Measurements from ENCODE around the gene CD302.
"Not testable (repeated sequence)": the region's sequence is repeated elsewhere in the genome, so short reads cannot be mapped to it uniquely, and the experiment has no call there.

Gene CD302, protein sequence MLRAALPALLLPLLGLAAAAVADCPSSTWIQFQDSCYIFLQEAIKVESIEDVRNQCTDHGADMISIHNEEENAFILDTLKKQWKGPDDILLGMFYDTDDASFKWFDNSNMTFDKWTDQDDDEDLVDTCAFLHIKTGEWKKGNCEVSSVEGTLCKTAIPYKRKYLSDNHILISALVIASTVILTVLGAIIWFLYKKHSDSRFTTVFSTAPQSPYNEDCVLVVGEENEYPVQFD

DNA sequence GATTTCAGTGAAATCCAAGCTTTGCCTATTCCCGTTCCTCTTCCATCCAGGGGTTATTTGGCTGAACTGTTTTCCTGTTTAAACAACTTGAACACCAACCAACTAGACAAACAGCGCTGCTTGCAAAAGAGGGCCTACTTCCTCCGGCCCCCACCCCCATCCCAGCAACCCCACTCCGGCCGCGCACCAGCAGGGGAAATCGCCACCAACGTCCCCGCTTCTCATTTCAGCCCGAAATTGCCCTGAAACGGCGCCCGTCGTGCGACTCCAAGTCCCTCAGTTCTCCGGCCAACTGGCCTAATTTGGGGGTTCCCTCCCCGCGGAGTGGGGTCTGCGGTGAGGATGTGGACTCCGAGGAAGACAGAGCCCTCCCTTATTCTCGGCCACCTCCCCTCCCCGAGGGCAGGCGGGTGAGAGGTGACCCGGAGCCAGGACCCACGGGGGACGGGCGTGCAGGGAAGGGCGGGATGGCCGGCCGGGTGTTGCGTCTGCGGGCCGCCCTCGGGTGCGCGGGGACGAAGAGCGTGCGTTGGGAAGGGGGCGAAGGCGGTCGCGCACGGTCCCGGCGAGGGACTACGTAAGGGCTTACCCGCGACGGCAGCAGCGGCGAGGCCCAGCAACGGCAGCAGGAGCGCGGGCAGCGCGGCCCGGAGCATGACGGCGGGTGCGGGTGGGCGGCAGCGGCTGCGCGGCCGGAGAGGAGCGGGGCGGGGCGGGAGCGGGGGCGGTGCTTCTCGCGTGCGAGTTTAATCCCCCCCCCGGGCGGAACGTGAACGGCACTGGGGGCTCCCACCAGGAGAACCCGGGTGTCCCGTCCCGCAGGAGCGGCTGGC, at the start of gene CD302:
Gene CD302, minus strand, starts transcription at position 666 of the 833 bp plus-strand sequence. Its CDS starts 10 bp downstream, at position 656.
- DNase-seq (ENCODE audit: low spot score): peak; percentile 31

DNA sequence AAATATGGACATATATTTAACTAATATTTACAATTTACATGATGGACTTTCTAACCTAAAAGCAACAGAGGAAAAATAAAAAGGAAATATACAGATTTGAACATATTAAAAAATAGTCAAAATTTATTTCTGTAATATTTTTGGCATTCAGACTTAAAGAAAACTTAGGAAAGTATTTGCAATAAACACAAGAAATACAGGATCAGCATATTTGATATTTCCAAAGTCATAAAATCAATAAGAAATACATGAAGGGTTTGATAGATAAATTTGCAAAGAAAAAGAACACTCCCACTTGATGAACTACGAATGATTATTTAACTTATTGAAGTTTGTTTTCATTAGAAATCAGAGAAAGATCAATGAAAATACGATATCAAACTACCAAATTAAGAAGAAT, 48.6 kb upstream of the CD302 start:
- DNase-seq (ENCODE audit: low spot score): no peak

DNA sequence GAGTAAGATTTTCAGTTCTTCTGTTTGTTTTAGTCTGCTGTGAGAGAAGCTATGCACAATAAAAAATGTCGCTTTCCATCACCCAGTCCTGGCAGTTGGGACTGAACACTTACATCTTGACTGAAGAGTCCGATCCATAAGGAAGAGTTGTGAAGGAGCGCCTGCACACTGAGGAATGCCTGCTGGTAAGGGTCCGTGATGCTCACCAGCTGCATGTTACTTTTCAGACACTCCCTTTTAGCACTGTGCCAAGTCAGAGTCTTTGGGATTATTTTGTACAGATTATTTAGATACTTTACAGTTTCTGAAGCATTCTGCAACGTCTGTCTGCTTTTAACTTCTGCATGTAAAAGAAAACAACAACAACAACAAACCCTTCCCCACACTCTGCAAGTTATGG, 42.6 kb upstream of the CD302 start:
- no peak for DNase-seq (ENCODE audit: low spot score)

DNA sequence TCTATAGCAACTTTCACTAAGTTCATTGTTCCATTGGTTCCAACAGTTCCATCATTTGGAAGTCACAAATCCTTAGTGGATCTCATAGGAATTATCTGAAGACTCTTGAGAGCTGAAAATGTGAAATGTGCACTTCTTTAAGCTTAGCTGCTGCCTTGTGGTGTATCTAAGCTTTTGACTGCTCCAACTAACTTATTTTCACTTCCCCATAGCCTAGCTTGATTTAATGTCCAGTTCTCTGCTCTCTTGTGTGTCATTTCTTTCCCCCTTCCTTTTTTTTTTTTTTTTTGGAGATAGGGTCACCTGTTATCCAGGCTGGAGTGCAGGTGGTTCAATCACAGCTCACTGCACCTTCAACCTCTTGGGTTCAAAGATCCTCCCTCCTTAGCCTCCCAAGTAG, 34.9 kb upstream of the CD302 start:
- DNase-seq (ENCODE audit: low spot score): no peak

DNA sequence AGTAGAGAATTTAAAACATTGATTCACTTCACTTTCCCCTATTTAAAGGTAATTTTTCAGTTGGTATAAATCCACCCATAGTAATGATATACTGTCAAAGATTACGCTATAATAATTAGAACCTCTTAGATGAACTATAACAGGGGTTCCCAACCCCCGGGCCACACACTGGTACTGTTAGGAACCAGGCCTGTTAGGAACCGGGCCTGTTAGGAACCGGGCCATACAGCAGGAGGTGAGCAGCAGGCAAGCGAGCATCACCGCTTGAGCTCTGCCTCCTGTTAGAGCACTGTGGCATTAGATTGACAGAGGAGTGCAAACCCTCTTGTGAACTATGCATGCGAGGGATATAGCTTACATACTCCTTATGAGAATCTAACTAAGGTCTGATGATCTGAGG, 34.0 kb upstream of the CD302 start:
- DNase-seq (ENCODE audit: low spot score): no peak

DNA sequence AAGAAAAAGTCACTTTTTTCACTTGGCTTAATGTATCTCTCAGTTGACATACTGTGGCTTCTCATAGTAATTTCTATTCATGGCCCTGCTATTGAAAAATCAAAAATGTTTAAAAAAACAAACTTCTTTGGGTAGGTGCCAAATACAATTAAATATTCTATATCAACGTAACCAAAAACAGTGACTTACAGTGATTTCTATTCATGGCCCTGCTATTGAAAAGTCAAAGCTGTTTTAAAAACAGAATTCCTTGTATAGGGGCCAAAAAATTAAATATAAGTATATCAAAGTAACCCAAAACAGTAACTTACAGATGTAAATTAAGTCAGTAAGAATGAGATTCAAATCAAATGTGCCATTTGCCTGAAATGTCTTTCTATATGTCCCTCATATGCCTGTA, 31.4 kb upstream of the CD302 start:
- no peak for DNase-seq (ENCODE audit: low spot score)

DNA sequence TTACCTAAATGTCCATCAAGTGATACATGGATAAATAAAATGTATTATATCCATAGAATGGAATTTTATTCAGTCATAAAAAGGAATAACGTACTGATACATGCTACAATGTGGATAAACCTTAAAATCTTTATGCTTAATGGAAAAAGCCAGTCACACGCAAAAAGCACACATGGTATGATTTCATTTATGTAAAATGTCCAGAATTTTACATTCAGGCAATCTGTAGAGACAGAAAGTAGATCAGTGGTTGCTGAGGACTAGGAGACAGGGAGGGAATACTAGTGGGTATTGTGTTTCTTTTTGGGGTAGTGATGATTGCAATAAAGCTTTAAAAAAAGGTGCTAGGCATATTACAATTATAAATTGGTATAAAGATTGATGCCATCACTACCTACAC, 30.7 kb upstream of the CD302 start:
- no peak for DNase-seq (ENCODE audit: low spot score)

DNA sequence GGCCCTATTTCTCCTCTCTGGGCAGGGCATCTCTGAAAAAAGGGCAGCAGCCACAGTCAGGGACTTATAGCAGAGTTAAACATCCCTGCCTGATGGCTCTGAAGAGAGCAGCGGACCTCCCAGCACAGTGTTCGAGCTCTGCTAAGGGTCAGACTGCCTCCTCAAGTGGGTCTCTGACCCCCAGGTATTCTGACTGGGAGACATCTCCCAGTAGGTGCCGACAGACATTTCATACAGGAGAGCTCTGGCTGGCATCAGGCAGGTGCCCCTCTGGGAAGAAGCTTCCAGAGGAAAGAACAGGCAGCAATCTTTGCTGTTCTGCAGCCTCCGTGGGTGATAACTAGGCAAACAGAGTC, 24.4 kb upstream of the CD302 start:
- not testable (repeated sequence) for DNase-seq (ENCODE audit: low spot score)

DNA sequence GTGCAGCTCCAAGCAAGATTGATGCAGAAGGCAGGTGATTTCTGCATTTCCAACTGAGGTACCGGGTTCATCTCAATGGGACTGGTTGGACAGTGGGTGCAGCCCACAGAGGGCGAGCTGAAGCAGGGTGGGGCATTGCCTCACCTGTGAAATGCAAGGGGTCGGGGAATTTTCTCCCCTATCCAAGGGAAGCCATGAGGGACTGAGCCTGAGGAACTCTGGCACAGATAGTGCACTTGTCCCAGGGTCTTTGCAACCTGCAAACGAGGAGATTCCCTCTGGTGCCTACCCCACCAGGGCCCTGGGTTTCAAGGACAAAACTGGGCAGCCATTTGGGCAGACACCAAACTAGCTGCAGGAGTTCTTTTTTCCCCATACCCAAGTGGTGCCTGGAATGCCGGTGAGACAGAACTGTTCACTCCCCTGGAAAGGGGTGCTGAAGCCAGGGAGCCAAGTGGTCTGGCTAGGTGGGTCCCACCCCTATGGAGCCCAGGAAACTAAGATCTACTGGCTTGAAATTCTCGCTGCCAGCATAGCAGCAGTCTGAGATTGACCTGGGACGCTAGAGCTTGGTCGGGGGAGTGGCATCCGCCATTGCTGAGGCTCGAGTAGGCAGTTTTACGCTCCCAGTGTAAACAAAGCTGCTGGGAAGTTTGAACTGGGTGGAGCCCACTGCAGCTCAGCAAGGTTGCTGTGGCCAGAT, 23.9 kb upstream of the CD302 start:
- DNase-seq (ENCODE audit: low spot score): not testable (repeated sequence)

DNA sequence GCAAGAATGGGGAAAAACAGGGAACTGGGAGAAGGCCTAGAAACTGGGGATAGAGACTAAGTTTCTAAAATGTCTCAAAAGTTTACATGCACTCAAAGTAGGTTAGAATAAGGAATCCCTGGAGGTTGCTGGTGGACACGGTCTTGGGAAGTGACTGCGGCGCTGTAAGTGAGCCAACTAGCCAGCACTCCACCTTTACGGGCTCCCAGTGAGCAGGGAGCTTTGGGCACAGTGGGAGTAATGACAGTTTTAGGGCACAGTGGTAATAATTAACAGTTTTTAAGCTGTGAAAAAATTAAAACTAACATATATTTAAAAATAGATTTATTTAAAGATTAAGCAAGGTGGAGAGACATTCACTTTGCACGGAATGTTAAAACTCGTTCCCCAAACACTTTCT, 20.9 kb upstream of the CD302 start:
- no peak for DNase-seq (ENCODE audit: low spot score)

DNA sequence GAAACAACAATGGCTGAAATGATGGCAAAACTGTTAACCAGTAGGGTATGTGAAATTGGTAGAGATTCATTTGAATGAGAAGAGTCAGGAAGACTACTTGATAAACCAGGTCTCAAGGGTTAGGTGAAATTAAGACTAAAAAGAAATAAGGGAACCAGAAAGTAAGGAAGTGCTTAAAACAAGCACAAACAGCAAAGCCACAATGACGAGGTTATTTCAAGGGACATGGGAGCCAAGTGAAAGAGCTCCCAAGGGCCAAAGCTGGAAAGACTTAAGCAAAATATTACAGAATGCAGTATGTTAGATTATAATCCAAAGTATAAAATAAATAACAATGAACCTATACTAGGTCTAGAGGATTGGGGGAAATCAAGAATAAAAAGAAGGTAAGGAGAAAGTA, 19.3 kb upstream of the CD302 start:
- no peak for DNase-seq (ENCODE audit: low spot score)

DNA sequence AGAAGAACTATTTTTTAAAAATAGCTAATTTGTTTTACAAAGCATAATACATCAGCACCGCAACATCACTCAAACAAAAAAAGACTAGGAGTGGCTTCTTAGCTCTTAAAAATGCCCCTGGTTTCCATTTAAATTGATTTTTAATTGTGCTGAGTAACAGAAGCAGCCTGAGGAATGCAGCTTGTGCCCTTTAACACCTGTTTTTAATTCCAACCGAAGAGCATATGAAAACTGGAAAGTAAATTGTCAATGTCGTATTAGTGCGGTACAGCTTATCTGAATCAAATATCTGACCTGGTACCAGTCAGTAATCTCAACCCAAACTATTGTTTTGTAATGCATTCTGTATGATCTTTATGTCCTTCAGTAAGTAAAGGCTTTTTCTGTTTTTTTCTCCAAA, 13.2 kb upstream of the CD302 start:
- DNase-seq (ENCODE audit: low spot score): no peak

DNA sequence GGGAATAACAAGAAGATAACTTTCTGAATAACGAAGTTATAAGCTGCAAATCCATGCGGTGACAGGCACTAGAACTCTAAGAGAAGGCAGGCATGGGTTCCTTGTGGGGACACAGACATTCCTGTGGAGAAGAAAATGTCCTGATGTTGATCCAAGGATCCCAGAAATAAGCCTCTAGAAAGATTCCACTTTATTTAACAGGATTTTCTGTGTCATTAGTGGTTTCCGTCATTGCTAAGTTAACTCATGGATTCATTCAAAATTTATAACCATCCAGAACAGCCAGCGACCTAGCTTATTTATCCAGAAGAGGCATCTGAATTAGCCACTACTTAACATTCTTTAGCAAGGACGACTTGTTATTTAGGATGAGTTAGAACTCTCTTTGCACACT, 10.0 kb upstream of the CD302 start:
- DNase-seq (ENCODE audit: low spot score): no peak

DNA sequence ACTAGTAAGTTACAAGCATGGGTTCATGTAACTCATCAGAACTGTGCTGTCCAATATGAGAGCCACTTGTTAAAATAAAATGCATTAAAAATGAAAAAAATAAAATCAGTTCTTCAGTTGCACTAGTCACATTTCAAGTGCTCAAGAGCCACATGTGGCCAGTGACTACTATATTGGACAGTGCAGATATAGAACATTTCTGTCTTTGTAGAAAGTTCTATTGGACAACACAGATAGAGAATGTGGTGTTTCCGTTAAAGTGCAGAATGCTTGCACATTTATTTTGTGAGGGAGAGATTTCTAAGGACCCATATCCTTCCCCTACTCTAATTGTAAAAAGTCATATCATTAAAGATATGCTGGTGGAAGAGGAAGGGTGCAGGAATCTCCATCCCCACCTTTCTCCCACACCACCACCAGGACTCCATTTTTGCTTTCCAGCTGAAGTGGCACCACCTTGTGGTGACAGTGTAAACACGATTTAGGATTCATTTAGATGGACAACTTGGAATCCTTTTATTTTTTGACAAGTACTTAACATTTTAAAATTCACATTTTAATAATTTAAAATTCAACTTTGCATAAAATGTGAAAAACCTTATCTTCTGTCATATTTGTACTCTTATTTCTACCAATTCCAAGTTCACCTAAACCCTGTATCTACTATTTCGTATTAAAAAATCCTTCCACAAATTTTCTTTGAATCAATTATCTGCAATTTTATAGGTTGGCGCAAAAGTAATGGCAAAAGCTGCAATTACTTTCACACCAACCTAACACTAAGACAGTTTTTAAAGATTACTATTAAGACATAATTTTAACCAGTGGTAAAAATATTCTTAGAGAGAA, 9.4 kb upstream of the CD302 start:
- peak; percentile 57 for DNase-seq (ENCODE audit: low spot score)

DNA sequence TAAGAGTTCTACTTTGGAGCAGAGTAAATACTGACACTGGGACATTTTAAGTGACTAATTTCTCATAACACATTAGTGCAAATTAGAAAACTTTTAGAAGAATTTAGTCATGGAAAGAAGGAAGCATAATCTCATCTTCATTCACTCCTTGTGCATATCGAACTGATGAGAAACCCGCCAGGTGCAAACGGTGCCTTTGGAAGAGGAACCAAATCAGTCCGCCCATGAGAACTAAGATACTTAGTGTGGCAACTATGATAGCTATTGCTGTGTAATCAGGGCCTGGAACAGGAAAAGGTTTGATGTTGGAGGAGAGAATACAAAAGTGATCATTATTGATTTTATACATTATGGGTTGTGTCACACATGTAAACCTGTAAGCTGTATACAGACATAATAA, 6.9 kb upstream of the CD302 start:
- DNase-seq (ENCODE audit: low spot score): no peak

DNA sequence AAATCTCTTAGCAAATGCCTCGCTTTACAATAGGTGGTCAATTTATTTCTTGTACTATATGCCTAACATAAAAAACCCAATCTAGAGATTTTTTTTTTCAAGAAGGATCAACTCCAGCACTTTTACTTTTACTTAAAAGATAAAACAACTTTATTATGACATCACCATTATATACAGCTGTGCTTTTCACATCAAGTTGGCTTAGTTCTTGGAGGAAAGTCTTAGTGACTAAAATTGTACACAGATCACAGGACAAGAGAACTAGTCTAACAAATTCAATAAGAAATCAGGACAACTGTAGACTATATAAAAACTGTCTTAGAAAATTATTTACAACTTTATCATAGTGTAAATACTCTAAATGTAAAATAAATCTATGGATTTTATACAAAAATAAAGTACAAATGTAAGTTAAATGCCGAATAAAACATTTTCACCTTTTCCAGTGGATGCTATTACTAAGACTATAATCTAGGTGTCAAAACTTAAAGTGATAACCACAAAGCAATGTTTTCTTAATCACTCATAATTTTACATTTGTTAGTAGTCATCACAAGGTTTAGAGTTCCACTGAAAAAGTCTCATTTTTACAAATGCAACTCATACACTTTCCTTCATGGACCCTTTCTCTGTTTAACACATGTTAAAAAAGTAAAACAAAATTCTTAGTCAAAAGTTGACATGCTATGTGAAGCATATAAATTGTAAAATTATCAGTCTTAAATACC, 5.4 kb upstream of the CD302 start:
- no peak for DNase-seq (ENCODE audit: low spot score)

DNA sequence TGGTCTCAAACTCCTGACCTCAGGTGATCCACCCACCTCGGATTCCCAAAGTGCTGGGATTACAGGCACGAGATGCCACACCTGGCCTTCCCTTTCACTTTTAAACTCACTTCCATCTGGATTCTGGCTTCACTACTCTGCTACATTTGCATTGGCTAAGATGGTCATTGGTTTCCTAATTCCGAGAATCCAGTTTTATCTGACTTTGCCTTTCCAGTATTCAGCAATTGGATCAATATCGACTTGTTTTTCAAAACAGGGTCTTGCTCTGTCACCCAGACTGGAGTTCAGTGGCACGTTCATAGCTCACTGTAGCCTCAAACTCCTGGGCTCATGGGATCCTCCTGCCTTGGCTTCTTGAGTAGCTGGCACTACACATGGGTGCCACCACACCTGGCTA, 4.7 kb upstream of the CD302 start:
- no peak for DNase-seq (ENCODE audit: low spot score)

DNA sequence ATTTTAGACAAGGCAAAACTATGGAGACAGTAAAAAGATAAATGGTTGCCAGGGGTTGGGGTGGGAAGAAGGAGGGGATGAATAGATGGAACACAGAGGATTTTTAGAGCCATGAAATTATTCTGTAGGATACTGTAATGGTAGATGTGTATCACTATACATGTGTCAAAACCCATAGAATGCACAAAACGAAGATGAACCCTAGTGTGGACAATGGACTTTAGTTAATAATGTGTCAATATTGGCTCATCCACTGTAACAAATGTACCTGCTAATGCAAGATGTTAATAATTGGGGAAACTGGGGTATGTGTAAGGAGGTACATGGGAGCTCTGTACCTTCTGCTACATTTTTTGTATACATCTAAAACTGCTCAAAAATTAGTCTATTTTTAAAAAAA, 1.8 kb upstream of the CD302 start:
- DNase-seq (ENCODE audit: low spot score): no peak

DNA sequence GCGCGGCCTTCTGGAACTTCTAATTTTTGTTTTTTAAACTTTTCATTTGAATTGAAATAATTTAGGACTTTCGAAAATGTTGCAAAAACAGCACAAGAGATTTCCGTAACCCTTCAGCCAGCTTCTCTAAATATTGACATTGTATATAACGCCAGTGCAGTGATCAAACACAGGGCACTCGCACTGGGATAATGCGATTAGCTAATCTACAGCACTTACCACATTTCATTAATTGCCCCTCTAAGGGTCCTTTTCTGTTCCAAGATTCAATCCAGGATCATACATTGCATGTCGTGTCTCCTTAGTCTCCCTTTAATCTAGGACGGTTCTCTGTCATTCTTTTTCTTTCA, 343 bp upstream of the CD302 start:
- DNase-seq (ENCODE audit: low spot score): no peak

DNA sequence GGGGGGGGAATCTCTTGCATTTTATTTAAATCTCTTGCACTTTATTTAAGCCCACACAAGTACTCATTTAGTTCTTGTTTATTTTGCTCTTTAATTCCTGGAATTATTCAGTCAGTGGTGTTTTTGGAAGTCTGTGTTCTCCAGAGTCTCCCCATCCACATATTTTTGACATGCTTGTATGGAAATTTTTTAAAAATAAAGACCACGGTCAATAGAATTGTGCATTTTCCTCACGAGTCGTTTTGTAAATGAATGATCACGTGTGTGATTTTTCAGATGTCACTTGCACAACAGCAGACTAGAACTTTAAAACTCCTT, 824 bp downstream of the CD302 start:
- DNase-seq (ENCODE audit: low spot score): no peak

DNA sequence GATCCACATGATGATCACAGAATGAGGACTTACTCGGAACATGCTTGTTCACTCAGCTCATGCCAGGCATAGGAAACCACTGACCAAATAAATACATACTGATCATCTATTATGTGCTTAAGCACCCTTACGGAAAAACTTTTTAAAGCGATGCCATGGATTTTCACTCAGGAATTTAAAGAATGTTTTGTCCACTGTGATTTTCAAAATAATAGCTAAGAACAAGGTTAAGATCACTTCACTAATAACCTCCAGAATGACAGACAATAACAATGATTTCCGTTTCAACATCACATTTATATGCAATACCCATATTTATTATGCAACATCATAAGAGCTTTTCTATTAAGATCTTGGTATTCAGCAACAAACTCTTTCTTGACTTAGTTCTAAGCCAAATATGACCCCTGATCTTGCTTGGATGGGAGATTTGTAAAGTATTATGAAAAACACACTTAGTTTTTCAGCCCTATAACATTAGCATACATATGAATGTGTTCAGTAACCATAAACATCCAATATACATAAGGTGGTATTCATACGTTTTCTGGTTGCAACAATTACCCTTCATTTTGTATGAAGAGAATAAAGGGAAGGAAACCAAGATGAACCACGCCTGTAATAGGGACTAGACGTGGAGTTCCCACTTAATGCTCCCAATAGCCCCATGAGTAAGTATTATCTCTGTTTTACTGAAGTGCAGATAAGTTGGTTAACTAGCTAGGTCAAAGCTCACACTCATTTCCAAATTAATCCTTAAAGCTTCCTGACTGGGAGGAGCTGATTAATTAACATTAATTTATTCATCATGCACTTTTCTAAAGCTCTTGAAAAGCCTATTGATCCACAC, 1.9 kb downstream of the CD302 start:
- no peak for DNase-seq (ENCODE audit: low spot score)
